ENCODE results near the gene DMWD.

DNA sequence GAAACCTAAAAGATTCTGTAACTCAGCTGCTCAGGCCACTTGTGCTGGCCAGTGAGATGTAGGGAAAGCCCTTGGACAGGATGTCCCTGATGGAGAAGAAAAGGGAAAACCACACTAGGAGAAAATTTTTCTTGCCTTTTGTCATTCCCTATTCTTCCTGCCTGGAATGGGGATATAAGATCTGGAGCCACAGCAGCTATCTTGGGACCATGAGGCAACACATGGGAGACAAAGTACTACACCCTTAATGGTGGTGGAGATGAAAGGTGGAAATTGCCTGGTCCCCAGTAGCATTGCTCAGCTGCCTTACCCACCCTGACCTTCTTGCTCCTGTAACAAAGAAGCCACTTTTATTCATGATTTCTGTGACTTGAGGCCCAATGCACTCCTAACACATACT, 13.1 kb upstream of the DMWD start:
- TF ChIP-seq, protein P1, sequence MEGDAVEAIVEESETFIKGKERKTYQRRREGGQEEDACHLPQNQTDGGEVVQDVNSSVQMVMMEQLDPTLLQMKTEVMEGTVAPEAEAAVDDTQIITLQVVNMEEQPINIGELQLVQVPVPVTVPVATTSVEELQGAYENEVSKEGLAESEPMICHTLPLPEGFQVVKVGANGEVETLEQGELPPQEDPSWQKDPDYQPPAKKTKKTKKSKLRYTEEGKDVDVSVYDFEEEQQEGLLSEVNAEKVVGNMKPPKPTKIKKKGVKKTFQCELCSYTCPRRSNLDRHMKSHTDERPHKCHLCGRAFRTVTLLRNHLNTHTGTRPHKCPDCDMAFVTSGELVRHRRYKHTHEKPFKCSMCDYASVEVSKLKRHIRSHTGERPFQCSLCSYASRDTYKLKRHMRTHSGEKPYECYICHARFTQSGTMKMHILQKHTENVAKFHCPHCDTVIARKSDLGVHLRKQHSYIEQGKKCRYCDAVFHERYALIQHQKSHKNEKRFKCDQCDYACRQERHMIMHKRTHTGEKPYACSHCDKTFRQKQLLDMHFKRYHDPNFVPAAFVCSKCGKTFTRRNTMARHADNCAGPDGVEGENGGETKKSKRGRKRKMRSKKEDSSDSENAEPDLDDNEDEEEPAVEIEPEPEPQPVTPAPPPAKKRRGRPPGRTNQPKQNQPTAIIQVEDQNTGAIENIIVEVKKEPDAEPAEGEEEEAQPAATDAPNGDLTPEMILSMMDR (IDR thresholded peaks at IDR 0.05) = no peak
- TF ChIP-seq POLR2A (IDR thresholded peaks at IDR 0.05) = no peak

All from transverse colon (tissue), 3 donors.